Activated CD4-positive, alpha-beta T cell treated with anti-CD3 and anti-CD28 coated beads, Interleukin-2, amount 50 U/mL, for 24 hours (primary cell): Measurements from ENCODE around the gene CHAC1.
"Not testable (repeated sequence)": the region's sequence is repeated elsewhere in the genome, so short reads cannot be mapped to it uniquely, and the experiment has no call there.

Source experiments
- DNase-seq, 2 donors: peaks; one replicate each; pipeline ENCODE4 v3.0.0-alpha.2; 2020; ENCODE audit warnings: low read depth in 1 of 2, low spot score in 1 of 2

The CHAC1 gene

DNA sequence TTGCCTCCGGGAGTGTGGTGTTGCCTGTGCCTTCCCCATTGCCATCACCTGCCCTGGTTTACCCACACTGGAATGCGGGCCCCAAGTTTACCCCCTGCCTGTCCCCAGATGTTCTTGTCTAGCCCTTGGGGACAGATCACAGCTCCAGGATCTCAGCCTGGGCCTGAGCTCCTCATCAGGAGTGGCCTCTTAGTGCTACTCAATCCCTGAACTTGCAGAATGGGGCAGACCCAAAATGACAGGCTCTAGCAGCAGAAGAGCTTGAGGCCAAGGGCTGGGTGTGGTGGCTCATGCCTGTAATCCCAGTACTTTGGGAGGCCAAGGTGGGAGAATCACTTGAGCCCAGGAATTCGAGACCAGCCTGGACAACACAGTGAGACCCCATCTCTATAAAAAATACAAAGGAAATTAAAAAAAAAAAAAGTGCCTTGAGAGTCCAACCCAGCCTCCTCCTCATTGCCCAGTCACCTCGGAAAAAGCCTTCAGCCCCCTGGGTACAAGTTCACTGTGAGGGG, 3.8 kb downstream of the CHAC1 start:
- DNase-seq: no peak

- no peak for DNase-seq
These were observed 4.3 kb downstream of the CHAC1 start for GRCh38 chr15:40957581-40958051.

- DNase-seq: no peak
These were observed 4.9 kb downstream of the CHAC1 start for GRCh38 chr15:40958146-40958545.

- DNase-seq: no peak
These were observed 5.5 kb downstream of the CHAC1 start for GRCh38 chr15:40958723-40959122.

DNA sequence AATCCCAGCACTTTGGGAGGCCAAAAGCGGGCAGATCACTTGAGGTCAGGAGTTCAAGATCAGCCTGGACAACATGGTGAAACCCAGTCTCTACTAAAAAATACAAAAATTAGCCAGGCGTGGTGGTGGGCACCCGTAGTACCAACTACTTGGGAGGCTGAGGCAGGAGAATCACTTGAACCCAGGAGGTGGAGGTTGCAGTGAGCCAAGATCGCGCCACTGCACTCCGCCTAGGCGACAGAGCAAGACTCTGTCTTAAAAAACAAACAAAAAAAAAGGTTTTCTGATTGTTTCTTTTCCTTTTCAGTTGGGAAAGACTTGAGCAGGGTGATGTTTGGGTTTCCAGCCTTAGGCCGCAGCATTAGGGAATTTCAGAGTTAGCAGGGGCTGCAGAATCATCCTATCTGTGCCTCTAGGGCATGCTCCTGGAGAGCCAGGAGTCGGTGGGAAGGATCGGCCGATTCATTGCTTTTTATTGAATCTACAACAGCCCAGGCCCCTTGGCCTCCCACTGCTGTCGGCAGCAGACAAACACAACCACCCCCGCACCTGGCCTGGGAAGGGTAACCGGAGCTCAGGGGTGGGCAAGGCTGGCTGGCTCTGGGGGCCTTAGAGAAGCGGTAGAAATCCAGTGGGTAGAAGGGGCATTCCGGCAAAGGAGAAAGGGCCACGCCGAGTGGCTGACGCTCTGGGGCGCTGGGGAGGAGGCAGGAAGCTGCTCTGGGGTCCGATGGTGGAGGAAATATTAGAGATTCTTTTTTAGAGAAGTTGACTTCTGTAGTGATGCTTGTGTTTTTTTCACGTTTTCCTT, 6.3 kb downstream of the CHAC1 start:
- DNase-seq: no peak

GRCh38 chr15:40960151-40960885, 7.0 kb downstream of the CHAC1 start:
- no peak for DNase-seq

DNA sequence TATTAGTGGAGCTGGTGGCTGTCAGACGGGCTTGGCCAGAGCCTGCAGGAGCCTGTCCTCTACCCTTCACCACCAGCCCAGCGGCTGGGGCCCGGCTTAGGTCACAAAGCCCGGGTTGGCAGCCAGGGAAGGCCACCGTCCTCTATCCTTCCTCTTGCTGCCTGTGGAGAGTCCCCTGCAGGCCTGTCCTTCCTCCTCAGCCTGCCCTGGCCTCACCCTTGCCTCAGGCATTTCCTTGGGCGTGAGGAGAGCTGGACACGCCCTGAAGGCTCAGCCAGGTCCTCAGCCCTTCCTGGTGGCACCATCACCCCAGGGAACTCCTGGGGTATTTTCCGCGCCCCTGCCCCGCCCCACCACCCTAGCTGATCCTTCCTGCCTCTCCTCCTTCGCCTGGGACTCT, 7.7 kb downstream of the CHAC1 start:
- DNase-seq: no peak

GRCh38 chr15:40961740-40962139, 8.5 kb downstream of the CHAC1 start:
- not testable (repeated sequence) for DNase-seq

GRCh38 chr15:40962317-40962716, 9.0 kb downstream of the CHAC1 start:
- DNase-seq: not testable (repeated sequence)

DNA sequence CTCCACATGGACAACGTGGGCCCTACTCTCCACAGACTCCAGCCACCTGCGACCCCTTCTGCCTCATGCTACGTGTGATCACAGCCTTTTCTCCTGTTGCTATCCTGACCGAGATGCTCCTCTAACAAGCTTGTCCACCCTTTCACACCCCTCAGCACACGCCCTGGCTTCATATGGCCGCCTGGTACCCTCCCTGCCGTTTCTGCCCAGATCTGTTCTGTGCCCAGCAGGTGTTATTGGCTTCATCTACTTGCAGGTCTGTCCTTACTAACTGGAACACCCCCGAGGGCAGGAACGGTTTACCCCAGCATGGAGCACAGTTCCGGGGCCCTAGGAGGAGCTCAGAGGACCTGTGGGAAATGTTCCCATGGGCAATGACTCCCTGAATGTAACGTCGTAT, 9.9 kb downstream of the CHAC1 start:
- no peak for DNase-seq

DNA sequence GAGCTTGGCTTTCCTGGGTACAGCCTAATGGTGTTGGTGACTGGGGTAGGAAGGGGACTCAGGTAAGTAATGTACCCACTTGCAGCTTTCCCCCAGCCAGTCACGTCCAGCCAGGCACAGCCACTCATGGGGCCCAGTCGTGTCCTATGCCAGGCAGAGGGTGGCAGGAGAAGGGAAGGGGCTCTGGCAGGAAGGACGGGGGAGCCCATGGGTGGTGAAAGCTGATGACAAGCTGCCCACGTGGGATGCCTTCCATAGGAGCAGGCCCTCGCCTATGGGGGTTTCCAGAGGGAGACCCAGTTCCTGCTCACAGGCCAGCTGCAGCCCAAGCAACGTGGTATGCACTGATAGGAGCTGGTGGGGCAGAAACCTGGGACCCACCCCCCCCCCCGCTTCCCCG, 10.7 kb downstream of the CHAC1 start:
- no peak for DNase-seq

DNA sequence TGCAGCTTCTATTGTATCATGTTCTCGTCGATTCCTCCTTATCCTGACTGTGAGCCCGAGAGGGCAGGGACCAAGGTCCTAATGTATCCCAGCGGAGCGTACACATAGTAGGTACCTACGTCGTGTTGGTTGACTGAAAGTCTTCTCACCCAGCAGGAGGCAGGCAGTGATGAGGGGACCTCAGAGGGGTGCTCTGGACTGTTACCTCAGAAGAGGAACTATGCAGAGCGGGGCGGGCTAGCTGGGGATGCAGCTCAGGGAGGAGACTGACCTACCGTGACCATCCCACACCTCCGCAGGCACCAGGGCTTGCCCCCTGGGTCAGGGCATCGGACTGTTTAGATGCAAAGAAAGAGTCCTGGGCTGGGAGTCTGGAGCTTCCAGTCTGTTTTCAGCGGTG, 11.4 kb downstream of the CHAC1 start:
- no peak for DNase-seq

DNA sequence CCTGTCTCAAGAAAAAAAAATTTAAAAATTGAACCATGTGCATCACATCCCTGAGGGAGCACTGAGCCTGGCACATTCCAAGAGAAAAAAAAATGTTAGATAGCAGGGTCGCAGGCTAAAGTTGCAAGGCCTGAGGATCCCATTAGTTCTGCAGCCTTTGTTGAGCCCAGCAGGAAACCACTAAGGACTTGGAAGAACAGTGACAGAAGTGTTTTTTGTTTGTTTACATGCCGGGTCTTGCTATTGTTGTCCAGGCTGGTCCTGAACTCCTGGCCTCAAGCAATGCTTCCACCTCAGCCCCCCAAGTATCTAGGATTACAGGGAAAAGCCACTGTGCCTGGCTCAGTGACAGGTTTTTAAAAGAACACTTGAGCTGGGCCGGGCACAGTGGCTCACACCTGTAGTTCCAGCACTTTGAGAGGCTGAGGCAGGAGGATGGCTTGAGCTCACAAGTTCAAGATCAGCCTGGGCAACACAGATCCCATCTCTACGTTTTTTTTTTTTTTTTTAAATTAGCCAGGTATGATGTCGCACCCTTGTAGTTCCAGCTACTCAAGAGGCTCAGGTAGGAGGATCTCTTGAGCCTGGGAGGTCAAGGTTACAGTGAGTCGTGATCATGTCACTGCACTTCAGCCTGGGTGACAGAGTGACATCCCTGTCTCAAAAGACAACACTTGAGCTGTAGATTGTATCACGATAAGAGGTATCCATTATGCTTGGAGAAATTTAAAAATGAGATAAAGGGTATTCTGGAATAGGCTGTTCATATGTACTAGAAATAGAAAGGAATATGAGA, 15.2 kb downstream of the CHAC1 start:
- no peak for DNase-seq

DNA sequence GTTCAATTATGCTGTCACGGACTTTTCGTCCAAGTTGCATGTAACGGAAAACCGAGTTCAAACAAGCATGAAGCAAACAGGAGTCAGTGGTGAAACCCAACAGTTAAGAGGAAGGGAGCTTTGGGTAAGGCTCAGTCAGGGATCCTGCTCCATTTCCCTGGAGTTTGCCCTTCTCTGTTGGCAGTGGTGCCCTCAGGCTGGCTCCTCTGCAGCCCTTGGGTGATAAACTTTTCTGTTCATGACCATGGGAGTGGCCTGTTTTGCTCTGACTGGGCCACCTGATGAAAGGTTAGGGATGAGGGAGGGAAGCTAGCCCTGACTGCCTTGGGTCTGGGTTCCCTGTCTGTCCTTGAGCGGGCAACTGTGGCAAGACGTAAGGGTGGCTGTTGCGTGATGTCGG, 16.1 kb downstream of the CHAC1 start:
- no peak for DNase-seq

- DNase-seq: no peak
These were observed 21.6 kb downstream of the CHAC1 start for GRCh38 chr15:40974879-40975278.

DNA sequence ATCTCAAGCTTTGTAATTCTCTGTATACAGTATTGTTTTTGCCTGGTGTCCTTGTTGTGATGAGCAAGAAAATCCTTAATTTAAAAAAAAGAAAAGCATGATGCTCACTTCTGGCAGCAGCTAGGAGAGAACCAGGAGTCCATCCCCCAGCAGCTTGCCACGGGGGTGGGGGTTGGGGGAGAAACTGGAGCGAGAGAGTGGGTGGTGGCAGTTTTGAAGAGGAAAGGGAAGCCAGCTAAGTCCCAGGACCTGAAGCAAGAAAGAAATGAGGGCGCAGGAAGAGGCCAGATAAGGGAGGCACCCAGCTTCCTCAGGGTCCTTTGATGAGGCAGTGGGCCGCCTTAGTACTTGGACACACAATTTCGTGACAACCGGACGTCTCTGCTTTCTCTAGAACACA, 23.5 kb downstream of the CHAC1 start:
- DNase-seq: no peak

- DNase-seq: no peak
These were observed 24.9 kb downstream of the CHAC1 start for GRCh38 chr15:40978141-40978540.

GRCh38 chr15:40978562-40978961, 25.3 kb downstream of the CHAC1 start:
- no peak for DNase-seq

DNA sequence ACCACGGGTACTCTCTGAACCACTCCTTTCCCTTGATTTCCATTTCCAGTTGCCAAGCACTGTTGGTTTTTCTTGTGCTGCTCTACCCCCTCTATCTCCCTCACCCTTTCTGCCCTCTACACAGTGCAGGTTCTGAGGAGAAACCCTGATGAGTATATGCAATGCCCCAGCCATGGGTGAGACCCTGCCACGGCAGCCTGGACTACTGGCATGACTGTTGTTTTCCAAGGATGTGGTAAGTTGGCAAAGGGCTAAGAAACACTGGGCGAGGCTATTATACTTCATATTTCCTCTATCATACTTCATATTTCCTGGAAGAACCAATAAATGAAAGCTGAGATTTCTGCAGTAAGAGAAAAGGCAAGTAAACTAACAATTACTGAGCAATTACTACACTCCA, 27.9 kb downstream of the CHAC1 start:
- DNase-seq: no peak

DNA sequence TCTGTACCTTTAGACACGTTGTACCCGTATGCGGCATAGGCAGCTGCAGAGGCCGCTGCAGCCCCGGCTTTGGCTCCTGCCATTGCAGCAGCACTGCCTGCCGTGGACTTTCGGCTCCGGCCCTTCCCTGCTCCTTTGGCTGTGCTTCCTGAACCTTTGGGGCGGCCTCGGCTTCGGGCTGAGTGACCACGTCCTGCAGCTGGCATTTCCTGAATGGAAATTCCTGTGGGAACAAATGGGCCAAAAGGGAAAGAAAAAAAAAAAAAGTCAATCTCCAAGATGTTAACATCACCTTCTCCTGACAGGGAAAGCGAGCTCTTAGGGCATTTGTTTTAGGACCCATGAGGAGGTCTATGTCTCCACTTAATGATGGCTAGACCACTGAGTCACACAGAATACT, 29.6 kb downstream of the CHAC1 start:
- no peak for DNase-seq

DNA sequence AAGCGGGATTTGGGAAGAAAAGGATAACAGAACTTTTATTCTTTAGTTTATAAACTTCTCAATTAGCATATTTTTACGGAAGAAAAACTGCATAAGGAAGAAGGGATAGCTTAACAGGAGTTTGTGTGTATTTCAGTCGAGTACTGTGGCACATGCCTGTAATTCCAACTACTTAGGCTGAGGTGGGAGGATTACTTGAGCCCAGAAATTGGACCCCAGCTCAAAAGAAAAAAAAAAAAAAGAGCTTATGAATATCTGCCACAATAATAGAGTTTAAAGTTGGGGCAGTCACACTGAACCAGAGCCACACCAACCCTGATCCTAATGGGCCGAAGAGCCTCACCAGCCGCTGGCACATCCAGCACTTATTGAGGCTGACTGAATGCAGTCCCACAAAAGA, 31.1 kb downstream of the CHAC1 start:
- DNase-seq: no peak

DNA sequence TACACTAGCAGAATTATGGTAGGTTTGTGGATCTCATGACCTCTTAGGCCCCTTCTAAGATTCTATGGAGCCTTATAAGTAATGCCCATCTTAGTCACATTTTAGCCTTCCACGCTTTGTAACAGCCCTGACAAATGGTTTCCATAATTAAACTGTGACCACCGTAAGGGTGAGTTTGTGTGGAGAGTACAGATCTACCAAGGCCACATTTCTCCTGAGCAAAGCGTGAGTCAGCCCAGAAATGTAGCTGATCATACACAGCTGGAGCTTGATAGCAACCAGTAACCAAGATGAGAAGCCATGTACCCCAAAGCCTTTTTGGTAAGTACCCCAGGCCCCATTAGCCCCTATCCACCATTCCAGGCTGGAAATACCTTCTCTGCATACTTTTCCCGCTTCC, 31.7 kb downstream of the CHAC1 start:
- no peak for DNase-seq
